Measurements from ENCODE around the gene RIN3.
"Not testable (repeated sequence)": the region's sequence is repeated elsewhere in the genome, so short reads cannot be mapped to it uniquely, and the experiment has no call there.

Gene RIN3

DNA sequence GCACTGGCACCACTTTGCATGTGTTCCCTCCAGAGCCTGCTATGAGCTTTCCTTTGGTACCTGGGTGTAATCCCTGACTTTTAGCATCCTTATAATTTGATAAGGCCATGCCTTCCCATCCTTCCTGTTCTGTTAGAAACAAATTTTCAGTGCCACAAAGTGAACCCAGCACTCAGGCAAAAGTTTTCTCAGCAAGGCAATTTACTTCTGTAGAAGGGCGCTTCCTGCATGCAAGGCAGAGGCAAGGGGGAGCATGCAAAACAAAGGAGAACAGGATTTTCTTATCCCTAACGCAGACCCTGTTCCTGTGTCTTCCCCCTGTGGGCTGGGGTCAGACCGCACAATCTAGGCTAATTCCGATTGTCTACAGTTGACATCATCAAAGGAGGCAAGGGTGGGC is 108.7 kb downstream of the RIN3 start:
- DNase-seq (ENCODE audit: low read depth in 2 of 3, low spot score in 1 of 3), result no peak

DNA sequence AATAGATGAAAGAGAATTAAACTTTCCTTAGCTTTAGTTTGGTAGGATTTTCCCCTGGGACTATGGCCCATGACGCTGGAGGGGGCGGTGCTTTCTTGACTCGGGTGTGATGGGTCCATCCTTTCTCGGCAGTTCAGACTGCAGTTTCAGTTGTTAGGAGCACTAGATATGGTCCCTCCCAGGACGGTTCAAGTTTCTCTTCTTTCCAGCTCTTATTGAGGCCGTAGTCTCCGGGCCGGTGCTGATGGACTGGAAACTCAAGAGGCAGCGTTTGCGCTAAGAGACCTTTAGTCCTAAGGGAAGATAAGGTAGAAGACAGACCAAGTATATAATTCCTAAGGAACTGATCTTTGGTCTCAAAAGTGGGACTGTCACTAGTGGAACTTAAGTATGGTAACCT is 111.2 kb downstream of the RIN3 start:
- DNase-seq (ENCODE audit: low read depth in 2 of 3, low spot score in 1 of 3), result no peak

DNA sequence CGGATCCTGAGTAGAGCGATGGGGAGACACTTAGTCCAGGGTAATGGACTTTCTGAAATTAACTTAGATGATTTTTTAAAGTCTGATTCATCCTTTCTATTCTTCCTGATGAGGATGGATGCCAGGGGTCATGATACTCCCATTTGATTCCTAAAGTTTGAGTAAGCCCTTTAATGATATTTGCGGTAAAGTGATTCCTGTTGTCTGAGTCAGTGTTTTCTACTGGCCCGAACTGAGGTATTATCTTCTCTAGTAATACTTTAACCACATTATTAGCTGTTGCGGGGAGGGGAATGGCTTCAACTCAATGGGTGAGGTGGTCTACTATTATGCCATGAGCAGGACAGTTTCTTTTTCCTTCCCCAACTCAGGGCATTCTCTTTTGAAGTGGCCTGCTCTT is 111.6 kb downstream of the RIN3 start:
- no peak for DNase-seq (ENCODE audit: low read depth in 2 of 3, low spot score in 1 of 3)

DNA sequence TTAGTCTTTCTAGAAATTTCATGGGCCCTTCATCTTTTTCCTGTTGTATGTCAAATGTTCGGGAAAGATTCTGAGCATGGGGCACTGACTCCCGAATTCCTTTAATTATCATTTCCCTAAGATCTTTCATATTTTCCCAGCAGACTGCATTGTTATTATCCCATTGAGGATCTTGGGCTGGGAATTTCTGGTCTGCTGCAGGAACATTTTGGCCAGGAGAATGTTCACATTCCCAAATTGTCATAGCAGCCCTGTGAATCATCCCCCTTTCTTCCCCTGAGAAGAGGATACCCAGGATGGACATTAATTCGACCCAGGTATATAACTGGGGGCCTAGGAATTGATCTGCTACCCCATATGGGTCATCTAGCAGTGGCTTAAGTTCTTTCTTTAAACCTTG is 112.5 kb downstream of the RIN3 start:
- no peak for DNase-seq (ENCODE audit: low read depth in 2 of 3, low spot score in 1 of 3)

DNA sequence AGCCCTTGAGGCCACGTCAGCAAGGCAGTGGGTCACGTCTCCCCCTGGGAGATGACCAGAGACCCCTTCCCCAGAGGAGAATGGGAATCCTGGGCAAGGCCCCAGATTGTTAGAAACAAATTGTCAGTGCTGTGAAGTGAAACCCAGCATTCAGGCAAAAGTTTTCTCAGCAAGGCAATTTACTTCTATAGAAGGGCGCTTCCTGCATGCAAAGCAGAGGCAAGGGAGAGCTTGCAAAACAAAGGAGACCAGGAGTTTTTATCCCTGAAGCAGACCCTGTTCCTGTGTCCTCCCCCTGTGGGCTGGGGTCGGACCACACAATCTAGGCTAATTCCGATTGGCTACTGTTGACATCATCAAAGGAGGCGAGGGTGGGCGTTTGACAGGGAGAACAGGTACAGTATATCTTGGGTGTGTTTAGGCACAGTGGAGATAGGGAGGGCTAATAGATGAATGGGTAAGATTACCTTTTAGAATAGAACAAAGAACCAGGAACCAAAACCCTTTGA is 114.2 kb downstream of the RIN3 start:
- no peak for DNase-seq (ENCODE audit: low read depth in 2 of 3, low spot score in 1 of 3)

DNA sequence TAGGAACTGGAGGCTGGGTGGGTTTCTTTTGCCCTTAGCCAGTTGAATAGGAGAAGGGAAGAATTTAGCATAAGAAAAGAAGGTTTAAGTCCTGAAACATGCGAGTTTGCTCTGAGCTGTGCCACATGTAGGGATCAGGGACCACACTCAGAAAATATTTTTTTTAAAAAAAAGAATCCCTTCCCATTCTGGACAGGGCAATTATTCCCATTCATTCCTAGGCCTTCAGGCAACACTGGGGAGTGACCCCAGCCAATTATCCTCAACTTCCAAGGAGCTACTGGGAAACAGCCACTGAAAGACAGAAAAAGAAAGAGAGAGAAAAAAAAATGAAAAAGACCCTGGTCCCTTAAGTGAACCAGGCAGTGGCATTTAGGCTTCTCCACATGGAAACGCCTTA is 115.1 kb downstream of the RIN3 start:
- DNase-seq (ENCODE audit: low read depth in 2 of 3, low spot score in 1 of 3), result no peak

DNA sequence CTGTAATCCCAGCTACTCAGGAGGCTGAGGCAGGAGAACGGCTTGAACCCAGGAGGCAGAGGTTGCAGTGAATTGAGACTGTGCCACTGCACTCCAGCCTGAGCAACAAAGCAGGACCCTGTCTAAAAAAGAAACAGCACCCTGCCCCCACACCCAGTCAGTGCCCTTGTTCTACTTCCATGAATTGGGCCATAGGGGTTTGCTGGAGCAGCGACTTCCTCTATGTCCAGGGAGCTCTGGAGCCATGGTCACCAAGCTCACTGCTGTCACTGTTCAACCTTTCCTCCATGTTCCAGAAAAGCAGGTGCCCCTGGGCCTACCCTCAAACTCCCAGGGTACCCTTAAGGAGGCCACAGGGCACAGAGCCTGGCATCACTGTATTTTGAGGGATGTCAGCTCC is 116.8 kb downstream of the RIN3 start:
- no peak for DNase-seq (ENCODE audit: low read depth in 2 of 3, low spot score in 1 of 3)

DNA sequence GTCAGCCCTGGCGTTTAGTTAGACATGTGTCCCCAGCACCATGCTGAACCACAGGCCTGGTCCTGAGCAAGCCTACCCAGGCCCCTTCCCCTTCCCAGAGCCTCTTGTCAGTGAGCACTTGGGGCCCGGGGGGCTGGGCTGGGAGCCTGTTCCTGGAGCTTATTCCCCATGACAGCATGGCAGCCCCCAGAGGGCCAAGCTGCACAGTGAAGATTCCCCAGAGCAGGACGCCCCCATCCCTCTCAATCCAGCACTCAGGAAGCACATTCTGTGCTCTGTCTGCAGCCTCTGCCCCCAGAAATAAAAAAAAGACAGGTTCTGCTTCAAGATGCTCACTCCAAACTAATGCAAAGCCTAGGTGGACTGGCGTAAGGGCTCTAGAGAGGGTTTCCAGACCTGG is 117.5 kb downstream of the RIN3 start:
- no peak for DNase-seq (ENCODE audit: low read depth in 2 of 3, low spot score in 1 of 3)

DNA sequence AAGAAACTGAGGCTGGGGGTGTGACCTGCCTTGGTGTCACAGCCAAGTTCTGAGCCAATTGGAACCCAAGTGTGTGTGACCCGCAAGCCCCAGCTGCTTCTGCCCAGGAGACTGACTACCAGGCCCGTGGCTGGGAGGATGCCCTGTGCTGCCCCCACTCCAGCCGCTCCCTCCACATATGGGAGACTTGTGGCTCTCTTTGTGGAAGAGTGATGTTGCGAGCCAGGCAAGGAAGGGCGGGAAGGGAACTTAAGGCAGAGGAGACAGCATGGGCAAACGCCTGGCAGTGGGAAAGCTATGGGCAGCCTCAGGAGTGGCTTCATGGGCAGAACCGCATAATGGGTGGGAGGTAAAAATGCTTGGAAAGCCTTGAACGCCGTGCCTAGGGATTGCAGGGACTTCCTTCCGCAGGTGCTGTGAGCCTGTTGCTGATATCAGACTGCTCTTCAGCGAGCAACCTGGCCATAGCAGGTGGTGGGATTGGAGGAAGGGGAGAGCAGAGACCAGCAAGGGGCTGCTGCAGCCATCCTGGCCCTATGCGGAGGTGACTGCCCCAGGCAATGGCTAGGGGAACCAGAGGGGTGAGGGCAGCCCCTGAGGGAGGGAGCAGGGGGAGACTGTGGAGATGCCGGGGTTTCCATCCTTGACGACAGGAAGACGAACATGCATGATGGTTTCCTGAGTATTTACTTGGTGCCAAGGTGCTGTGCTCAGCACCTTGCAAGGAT is 119.1 kb downstream of the RIN3 start:
- no peak for DNase-seq (ENCODE audit: low read depth in 2 of 3, low spot score in 1 of 3)

DNA sequence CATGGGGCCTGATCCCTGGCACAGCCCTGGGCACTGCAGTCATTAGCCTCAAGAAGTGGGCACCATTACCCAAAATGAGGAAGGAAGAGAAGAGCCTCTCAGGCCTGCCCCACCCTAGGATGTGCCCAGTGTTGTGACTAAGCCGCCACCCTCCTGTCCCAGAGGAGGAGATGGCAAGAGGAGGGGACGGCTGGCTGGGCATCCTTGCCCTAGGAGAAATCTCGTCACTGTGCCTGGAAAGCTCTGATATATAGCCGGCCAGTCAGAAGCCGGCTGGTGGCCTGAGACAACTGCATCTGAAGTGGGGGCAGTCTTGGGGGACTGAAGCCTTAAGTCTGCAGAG is 119.7 kb downstream of the RIN3 start:
- no peak for DNase-seq (ENCODE audit: low read depth in 2 of 3, low spot score in 1 of 3)

DNA sequence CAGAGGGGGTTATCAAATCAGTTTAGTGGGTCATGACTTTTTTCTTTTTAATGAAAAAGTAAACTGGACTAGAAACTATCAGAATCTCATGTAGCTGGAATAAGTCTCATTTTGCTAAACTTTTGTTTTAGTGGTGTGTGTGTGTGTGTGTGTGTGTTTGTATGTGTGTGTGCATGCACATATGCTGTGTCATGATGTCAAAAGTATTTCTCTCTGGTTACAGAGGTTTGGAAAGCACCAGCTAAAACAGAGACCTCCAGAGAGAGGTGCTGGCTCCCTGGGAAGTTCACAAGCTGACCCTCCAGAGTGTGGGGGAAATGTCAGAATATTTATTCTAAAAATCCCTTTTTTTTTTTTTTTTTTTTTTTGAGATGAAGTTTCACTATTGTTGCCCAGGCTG is 120.1 kb downstream of the RIN3 start:
- no peak for DNase-seq (ENCODE audit: low read depth in 2 of 3, low spot score in 1 of 3)

DNA sequence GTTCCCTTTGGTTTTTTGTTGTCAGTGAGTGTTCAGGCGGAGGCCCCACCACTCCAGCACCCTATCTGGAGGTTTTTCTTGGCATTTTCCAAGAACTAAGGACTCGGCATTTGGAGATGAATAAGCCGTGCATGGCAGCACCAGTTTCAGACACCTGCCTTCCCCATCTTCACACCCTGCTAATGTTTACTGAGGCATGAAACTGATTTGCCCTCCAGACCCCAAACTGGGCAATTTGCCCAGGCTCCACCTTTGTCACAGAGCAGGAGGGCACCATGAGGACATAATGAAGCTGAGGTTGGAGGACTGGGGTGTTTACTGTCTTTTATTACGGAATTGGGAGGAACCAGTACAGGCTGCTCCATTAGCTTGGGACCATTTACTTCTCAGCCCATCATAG is 121.5 kb downstream of the RIN3 start:
- no peak for DNase-seq (ENCODE audit: low read depth in 2 of 3, low spot score in 1 of 3)

DNA sequence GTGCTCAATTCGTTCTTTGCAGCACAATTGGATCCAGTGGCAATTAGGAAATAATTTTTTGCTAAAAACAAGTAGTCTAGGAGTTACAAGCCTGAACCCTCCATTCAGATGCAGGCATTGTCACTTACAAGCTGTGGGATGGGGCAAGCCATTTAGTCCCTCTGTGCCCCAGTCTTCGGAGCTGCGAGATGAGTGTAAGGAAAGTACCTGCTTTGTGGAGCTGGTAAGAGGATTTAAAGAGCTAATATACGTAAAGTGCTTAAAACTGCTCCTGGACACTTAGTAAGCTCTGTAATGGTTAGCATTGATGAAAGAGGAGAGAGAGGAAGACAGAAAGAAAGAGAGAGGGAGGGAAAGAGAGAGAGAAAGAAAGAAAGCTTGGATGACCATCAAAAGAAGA is 122.3 kb downstream of the RIN3 start:
- no peak for DNase-seq (ENCODE audit: low read depth in 2 of 3, low spot score in 1 of 3)

DNA sequence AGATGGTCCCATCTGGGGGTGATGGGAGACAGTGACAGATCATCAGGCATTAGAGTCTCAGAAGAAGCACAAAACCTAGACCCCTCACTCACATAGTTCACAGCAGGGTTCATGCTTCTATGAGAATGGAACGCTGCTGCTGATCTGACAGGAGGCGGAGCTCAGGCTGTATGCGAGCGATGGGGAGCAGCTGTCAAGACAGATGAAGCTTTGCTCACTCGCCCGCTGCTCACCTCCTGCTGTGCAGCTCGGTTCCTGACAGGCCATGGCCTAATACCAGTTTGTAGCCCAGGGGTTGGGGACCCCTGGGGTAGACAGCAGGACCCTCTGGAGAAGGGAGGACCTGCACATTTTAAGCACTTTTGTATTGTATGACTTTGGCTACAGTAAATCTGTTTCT is 123.6 kb downstream of the RIN3 start:
- no peak for DNase-seq (ENCODE audit: low read depth in 2 of 3, low spot score in 1 of 3)

DNA sequence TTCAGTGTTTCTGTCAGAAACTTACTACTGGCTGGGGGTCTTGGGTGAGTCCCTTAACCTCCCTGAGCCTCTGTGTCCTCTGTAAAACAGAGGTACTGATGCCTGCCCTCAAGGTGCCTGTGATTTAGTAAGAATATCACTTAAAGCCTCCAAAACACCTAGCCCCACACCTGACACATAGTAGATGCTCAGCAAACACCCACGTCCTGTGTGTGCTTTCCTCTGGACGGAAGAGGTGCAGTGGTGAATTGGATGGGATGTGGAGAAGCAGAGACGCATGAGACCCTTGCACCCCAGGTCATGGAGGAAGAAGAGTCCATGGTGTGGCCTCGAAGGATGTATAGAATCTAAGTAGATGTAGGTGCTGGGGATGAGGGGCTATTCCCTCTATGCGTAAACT is 124.3 kb downstream of the RIN3 start:
- no peak for DNase-seq (ENCODE audit: low read depth in 2 of 3, low spot score in 1 of 3)

DNA sequence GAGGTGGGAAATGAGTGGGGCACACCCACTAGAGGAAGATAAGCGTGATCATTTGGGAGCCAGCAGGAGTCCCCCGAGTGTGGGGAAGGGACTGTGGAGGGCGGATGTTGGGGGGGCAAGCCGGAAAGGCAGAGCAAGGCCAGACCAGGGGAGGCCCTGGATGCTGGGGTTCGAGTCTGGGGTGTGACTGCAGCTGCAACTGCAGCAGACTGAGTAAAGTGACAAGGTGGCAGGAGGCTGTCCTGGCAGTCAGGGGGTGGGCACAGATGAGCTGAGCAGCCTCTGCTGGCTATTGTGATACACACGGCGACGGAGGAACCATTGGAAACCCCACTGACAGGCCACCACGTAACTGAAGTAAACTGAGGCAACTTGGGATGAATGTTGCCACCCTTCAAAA is 124.7 kb downstream of the RIN3 start:
- no peak for DNase-seq (ENCODE audit: low read depth in 2 of 3, low spot score in 1 of 3)

DNA sequence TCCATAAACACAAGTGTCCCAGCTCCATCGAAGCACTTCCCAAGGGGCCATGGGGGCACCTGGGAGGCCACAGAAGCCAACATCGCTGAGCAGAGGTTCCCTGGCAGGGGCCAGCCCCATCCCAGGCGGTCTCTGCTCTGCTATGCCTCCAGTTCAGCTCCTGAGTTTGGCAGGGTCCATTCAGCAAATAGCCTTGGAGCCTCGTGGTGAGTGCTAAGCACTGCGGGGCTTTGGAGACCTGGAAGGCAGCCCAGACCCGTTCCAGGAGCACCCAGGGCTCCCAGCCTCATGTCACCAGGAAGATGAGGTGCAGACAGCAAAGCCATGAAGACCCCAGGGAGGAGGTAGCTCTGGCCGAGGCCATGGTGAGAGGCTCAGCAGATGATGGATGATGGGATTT is 125.3 kb downstream of the RIN3 start:
- DNase-seq (ENCODE audit: low read depth in 2 of 3, low spot score in 1 of 3), result no peak

DNA sequence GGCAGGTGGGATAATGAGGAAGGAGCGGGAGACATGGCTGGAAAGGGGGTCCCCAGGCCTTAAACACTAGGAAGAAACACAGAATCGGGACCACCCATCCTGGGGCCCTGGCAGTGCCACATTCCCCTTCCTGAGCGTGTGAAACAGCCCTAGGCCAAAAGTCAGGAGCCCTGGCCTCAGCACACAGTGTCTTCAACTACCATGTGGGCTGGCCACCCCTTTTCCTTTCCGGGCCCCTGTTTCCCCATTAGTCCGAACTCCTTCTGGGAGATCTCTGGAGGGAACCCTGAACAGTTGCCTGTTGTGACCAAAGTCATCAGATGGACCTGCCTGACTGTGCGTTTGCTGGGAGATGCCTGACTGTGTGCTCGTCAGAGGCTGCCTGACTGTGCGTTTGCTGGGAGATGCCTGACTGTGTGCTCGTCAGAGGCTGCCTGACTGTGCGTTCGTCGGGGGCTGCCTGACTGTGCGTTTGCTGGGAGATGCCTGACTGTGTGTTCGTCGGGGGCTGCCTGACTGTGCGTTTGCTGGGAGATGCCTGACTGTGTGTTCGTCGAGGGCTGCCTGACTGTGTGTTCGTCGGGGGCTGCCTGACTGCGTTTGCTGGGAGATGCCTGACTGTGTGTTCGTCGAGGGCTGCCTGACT is 126.0 kb downstream of the RIN3 start:
- DNase-seq (ENCODE audit: low read depth in 2 of 3, low spot score in 1 of 3), result not testable (repeated sequence)

DNA sequence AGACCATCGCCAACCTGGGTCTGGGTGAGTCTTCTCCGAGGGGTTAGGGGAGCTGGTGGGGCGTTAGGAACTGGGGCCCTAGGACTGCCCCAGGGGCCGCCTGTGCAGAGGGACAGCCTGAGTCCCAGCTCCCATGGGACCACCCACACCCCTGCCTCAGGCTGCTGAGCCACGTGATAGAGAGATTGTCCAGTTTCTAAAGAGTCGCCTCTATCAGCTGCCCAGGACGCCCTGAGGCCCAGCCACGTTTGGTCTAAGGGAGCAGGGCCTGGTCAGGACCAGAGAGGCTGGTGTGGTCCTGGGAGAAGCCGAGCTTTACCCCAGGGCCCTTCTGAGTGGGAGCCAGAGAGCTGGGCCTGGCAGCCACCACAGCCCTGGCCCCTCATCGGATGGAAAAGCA is 127.7 kb downstream of the RIN3 start:
- DNase-seq (ENCODE audit: low read depth in 2 of 3, low spot score in 1 of 3), result no peak

DNA sequence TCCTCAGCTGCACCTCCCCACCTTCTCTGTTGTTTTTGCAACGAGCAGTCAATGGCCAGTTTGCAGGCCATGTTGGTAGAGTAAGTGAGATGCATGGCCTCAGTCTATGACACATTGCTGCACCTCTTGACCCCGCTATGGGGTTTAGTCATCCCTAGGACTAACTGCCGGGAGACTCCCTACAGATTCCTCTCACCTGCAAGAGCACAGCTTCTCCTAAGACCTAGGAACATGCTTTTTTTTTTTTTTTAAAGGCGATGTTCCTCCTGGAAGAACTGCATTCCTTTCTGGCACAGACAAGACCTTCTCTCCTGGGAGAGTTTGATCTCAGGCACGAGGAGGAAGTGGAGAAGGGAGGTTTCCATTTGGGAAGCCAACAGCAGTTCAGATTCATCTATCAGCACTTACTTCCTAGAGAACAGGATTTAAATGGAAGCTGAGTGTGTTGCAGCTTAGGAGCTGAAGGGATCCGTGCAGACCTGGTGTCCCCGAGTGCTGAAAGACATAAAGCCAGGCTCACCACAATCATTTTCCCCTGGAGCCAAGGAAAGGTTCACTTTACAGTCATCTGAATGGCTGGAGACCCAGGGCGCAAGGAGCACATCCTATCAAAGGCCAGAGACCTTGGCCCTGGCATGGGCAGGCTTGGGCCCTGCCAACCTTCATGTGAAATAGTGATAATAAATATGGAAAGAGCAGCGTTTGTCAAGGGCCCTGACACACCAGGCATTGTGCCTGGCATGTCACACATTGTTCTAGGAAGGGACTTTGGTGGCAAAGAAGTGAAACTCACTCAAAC is 130.8 kb downstream of the RIN3 start:
- no peak for DNase-seq (ENCODE audit: low read depth in 2 of 3, low spot score in 1 of 3)

DNA sequence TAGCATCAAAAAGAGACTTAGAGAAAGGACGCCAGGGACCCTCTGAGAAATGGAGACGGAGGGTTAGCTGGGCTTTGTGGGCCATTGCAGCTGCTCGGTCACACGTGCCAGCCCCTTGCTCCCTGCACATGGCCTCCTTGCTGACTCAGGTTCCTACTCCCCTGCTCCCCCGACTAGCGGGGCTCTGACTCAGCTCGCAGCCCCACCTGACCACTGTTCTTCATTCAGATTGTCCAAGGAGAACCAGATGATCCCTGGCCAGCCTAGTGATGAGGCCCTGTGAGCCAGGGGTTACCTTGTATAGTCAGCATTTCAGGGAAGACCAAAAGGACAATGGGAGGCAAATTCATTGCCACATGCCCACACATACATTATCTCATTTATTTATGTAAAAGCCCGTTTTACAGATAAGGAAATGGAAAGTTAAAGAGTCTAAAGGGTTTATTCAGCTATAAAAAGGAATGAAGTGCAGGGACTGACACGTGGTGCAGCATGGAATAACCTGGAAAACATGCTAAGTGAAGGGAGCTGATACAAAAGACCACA is 131.5 kb downstream of the RIN3 start:
- DNase-seq (ENCODE audit: low read depth in 2 of 3, low spot score in 1 of 3), result no peak
